Measurements from ENCODE around the gene SCN1B. TPM values are rescaled to one million over a fixed set of nuclear protein-coding genes. Genes with fewer than 3 reads are reported as not detected.

The SCN1B gene
- total and polyA plus RNA-seq, 7 donors = 55.6 to 345 (median 248) TPM

GRCh38 chr19:35051796-35052195 is 21.5 kb downstream of the SCN1B start:
- no peak for DNase-seq
- Histone ChIP-seq H3K9me3 (no peaks in the 10 kb centered on the region), H3K27me3 (ENCODE audit: insufficient read depth in 3 of 3, low read length in 2 of 3) (no peaks in the 10 kb centered on the region), H3K4me3 (no peak overlapping the region), H3K36me3 (ENCODE audit: insufficient read depth in 1 of 2, low read depth in 1 of 2) (no peaks in the 10 kb centered on the region), H3K4me1 (peaks cover 40% of the 10 kb centered on the region), H3K27ac (peak overlapping the region; percentile 61)
- no peak for ATAC-seq
- WGBS, 3 donors = 93 to 95% (median 93%) methylated on average over 5 of the region's 5 CpGs
- TF ChIP-seq, protein P1, sequence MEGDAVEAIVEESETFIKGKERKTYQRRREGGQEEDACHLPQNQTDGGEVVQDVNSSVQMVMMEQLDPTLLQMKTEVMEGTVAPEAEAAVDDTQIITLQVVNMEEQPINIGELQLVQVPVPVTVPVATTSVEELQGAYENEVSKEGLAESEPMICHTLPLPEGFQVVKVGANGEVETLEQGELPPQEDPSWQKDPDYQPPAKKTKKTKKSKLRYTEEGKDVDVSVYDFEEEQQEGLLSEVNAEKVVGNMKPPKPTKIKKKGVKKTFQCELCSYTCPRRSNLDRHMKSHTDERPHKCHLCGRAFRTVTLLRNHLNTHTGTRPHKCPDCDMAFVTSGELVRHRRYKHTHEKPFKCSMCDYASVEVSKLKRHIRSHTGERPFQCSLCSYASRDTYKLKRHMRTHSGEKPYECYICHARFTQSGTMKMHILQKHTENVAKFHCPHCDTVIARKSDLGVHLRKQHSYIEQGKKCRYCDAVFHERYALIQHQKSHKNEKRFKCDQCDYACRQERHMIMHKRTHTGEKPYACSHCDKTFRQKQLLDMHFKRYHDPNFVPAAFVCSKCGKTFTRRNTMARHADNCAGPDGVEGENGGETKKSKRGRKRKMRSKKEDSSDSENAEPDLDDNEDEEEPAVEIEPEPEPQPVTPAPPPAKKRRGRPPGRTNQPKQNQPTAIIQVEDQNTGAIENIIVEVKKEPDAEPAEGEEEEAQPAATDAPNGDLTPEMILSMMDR (IDR thresholded peaks at IDR 0.05) = no peak
- intact Hi-C loops (cut with DNase I) = no loop called here

- no peaks in the 10 kb centered on the region for H3K9me3 ChIP-seq
These were observed 22.4 kb downstream of the SCN1B start for GRCh38 chr19:35052599-35053190.

DNA sequence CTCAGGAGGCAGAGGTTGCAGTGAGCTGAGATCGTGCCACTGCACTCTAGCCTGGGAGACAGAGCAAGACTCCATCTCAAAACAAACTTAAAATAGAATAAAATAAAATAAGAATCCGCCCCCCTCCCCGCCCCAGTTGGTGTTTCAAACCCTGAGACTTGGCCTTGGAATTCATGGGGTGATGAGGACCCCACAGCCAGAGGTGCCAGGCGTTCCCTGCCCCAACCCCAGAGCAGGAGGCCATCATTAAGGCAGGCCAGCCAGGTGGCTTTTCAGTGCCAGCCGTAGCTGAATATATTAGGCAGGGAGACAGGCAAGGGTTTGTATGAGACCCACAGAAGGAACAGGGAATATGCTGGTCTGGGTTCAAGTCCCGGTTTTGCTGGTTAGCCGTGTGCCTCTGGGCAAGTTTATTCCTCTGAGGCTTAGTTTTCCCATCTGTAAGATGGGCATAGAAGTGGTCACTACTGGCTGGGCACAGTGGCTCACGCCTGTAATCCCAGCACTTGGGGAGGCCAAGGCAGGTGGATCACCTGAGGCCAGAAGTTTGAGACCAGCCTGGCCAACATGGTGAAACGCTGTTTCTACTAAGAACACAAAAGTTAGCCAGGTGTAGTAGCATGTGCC is 23.5 kb downstream of the SCN1B start:
- TF ChIP-seq, protein P1 (IDR thresholded peaks at IDR 0.05) = no peak
- DNase-seq (no peak), ATAC-seq (no peak)
- H3K27me3 ChIP-seq (ENCODE audit: insufficient read depth in 3 of 3, low read length in 2 of 3) = no peaks in the 10 kb centered on the region
- H3K4me1 ChIP-seq = peaks cover 32% of the 10 kb centered on the region
- no peak overlapping the region for H3K27ac ChIP-seq
- intact Hi-C loops (cut with DNase I) = no loop called here
- no peak overlapping the region for H3K4me3 ChIP-seq
- 83 to 86% (median 84%) methylated on average over 9 of the region's 9 CpGs for WGBS, 3 donors
- H3K9me3 ChIP-seq = no peaks in the 10 kb centered on the region
- H3K36me3 ChIP-seq (ENCODE audit: insufficient read depth in 1 of 2, low read depth in 1 of 2) = no peaks in the 10 kb centered on the region

More at GRCh38 chr19:35052599-35053190, 22.4 kb downstream of the SCN1B start:
- no peaks in the 10 kb centered on the region for H3K27me3 ChIP-seq (ENCODE audit: insufficient read depth in 3 of 3, low read length in 2 of 3)
- peak in 1 of 2 donors; percentile 71 for DNase-seq
- 29 to 32% (median 30%) methylated on average over 8 of the region's 8 CpGs for WGBS, 3 donors
- no peaks in the 10 kb centered on the region for H3K36me3 ChIP-seq (ENCODE audit: insufficient read depth in 1 of 2, low read depth in 1 of 2)
- H3K4me1 ChIP-seq = peaks cover 40% of the 10 kb centered on the region
- TF ChIP-seq, protein P1 (IDR thresholded peaks at IDR 0.05) = no peak
- peak in 2 of 4 donors; percentile 19 to 47 for ATAC-seq
- intact Hi-C loops (cut with DNase I) = no loop called here
- H3K27ac ChIP-seq = peak overlapping the region; percentile 61
- H3K4me3 ChIP-seq = no peak overlapping the region

- H3K36me3 ChIP-seq (ENCODE audit: insufficient read depth in 1 of 2, low read depth in 1 of 2) = no peaks in the 10 kb centered on the region
- no peaks in the 10 kb centered on the region for H3K27me3 ChIP-seq (ENCODE audit: insufficient read depth in 3 of 3, low read length in 2 of 3)
- intact Hi-C loops (cut with DNase I) = no loop called here
- DNase-seq (no peak), ATAC-seq (no peak)
- H3K4me1 ChIP-seq = peaks cover 24% of the 10 kb centered on the region
- TF ChIP-seq, protein P1 (IDR thresholded peaks at IDR 0.05) = no peak
- no peak overlapping the region for H3K27ac ChIP-seq
- H3K9me3 ChIP-seq = no peaks in the 10 kb centered on the region
- 91 to 96% (median 91%) methylated on average over 9 of the region's 9 CpGs for WGBS, 3 donors
- no peak overlapping the region for H3K4me3 ChIP-seq
These were observed 24.4 kb downstream of the SCN1B start for GRCh38 chr19:35054626-35055025.

All from psoas muscle (tissue), 8 donors.